OCI-LY1 (cell line): ENCODE measurements around the gene WDR74.

Experiments
- CTCF ChIP-seq: fragments of 200-600 bp; sonication (generic), shearing (Covaris generic); IDR thresholded peaks from 2 replicates; pipeline ENCODE4 v1.5.1; 2017; ENCODE audit warnings: mild to moderate bottlenecking, antibody characterized with exemption, low read length, moderate library complexity, mixed read lengths
- EZH2 ChIP-seq: fragments of 200-600 bp; sonication (generic), shearing (Covaris generic); IDR thresholded peaks from 2 replicates; pipeline ENCODE4 v1.8.0; 2017; ENCODE audit warnings: borderline replicate concordance, mixed run types, mild to moderate bottlenecking, antibody characterized with exemption, low read length, moderate library complexity, mixed read lengths

- TF ChIP-seq EZH2 (no peak), CTCF (no peak)
These were observed 45.1 kb downstream of the WDR74 start for GRCh38 chr11:62794201-62794775.
